Measurements from ENCODE around the gene FCHO2. TPM values are rescaled to one million over a fixed set of nuclear protein-coding genes. Genes with fewer than 3 reads are reported as not detected.

The FCHO2 gene
- total RNA-seq, 1 experiment from 2014 or later, result 25.3 TPM

DNA sequence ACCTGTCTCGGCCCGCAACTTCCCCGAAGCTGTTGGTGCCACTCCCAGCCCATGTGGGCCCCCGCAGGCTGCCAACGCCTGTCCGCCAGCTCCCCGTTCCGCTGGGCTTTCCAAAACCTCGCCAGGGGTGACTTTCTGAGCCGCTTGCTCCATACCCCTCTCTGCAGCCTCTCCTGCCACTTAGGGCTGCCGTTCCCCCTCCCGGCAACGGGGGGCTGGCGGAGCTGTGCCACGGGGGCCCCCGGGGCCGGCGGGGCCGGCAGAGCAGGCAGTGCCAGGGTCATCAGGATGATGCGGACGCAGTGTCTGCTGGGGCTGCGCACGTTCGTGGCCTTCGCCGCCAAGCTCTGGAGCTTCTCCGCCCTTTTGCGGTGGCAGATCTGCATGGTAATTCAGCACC, 40.8 kb downstream of the FCHO2 start:
- Histone ChIP-seq H3K4me3 (ENCODE audit: low read depth in 2 of 2, low read length in 2 of 2) (no peak overlapping the region), H3K27ac (ENCODE audit: low read length) (no peak overlapping the region), H3K36me3 (ENCODE audit: control insufficient read depth, insufficient read depth, low read length) (no peaks in the 10 kb centered on the region), H3K9me3 (ENCODE audit: control insufficient read depth, insufficient read depth, low read depth, low read length) (no peaks in the 10 kb centered on the region), H3K27me3 (ENCODE audit: control insufficient read depth, insufficient read depth, low read length) (no peaks in the 10 kb centered on the region), H3K4me1 (ENCODE audit: control insufficient read depth, insufficient read depth, low read length) (no peaks in the 10 kb centered on the region)
- BruUV-seq (replicated peaks), result no TSS peak
- POLR2A ChIA-PET, result interaction anchor here (0.6 kb wide), 1 partner anchor 19 kb away, joined by 10 read pairs; no protein-coding TSS in a partner anchor
- DNase-seq (ENCODE audit: low read depth, low spot score), result no peak
- in situ Hi-C loops (cut with HindIII; ENCODE audit: low pct_unique_long_range_greater_than_20kb, low sequenced_read_pairs), result no loop called here
- ATAC-seq, result no peak
- intact Hi-C loops (cut with micrococcal nuclease; ENCODE audit: unreplicated experiment), result no loop called here
- CTCF ChIA-PET, result no interaction called here
- TF ChIP-seq TCF7L2 (IDR thresholded peaks at IDR 0.05; ENCODE audit: low read depth, low read length), result no peak
- no peak for TF ChIP-seq POLR2AphosphoS5 (IDR thresholded peaks at IDR 0.05; ENCODE audit: low read depth, low read length)
- no peak for TF ChIP-seq SIN3A (IDR thresholded peaks at IDR 0.05; ENCODE audit: borderline replicate concordance, insufficient read depth, low read depth, low read length)
- TF ChIP-seq, protein P1, sequence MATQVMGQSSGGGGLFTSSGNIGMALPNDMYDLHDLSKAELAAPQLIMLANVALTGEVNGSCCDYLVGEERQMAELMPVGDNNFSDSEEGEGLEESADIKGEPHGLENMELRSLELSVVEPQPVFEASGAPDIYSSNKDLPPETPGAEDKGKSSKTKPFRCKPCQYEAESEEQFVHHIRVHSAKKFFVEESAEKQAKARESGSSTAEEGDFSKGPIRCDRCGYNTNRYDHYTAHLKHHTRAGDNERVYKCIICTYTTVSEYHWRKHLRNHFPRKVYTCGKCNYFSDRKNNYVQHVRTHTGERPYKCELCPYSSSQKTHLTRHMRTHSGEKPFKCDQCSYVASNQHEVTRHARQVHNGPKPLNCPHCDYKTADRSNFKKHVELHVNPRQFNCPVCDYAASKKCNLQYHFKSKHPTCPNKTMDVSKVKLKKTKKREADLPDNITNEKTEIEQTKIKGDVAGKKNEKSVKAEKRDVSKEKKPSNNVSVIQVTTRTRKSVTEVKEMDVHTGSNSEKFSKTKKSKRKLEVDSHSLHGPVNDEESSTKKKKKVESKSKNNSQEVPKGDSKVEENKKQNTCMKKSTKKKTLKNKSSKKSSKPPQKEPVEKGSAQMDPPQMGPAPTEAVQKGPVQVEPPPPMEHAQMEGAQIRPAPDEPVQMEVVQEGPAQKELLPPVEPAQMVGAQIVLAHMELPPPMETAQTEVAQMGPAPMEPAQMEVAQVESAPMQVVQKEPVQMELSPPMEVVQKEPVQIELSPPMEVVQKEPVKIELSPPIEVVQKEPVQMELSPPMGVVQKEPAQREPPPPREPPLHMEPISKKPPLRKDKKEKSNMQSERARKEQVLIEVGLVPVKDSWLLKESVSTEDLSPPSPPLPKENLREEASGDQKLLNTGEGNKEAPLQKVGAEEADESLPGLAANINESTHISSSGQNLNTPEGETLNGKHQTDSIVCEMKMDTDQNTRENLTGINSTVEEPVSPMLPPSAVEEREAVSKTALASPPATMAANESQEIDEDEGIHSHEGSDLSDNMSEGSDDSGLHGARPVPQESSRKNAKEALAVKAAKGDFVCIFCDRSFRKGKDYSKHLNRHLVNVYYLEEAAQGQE (IDR thresholded peaks at IDR 0.05; ENCODE audit: insufficient read depth in 1 of 2, low read depth in 2 of 2, low read length in 1 of 2), result no peak
- TF ChIP-seq, protein P2, sequence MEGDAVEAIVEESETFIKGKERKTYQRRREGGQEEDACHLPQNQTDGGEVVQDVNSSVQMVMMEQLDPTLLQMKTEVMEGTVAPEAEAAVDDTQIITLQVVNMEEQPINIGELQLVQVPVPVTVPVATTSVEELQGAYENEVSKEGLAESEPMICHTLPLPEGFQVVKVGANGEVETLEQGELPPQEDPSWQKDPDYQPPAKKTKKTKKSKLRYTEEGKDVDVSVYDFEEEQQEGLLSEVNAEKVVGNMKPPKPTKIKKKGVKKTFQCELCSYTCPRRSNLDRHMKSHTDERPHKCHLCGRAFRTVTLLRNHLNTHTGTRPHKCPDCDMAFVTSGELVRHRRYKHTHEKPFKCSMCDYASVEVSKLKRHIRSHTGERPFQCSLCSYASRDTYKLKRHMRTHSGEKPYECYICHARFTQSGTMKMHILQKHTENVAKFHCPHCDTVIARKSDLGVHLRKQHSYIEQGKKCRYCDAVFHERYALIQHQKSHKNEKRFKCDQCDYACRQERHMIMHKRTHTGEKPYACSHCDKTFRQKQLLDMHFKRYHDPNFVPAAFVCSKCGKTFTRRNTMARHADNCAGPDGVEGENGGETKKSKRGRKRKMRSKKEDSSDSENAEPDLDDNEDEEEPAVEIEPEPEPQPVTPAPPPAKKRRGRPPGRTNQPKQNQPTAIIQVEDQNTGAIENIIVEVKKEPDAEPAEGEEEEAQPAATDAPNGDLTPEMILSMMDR (IDR thresholded peaks at IDR 0.05), result no peak

DNA sequence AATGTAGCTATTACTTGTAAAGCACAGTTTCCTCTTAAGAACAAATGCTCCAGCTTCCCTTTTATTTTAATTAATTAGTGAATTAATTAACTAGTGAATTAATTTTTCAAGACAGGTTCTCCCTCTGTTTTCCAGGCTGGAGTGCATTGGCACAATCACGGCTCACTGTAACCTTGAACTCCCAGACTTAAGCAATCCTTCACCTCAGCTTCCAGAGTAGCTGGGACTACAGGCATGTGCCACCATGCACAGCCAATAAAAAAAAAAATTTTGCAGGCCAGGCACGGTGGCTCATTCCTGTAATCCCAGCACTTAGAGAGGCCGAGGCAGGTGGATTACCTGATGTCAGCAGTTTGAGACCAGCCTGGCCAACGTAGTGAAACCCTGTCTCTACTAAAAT, 44.1 kb downstream of the FCHO2 start:
- Histone ChIP-seq H3K4me3 (ENCODE audit: low read depth in 2 of 2, low read length in 2 of 2) (no peak overlapping the region), H3K4me1 (ENCODE audit: control insufficient read depth, insufficient read depth, low read length) (no peaks in the 10 kb centered on the region), H3K27ac (ENCODE audit: low read length) (no peak overlapping the region), H3K27me3 (ENCODE audit: control insufficient read depth, insufficient read depth, low read length) (no peaks in the 10 kb centered on the region), H3K36me3 (ENCODE audit: control insufficient read depth, insufficient read depth, low read length) (no peaks in the 10 kb centered on the region), H3K9me3 (ENCODE audit: control insufficient read depth, insufficient read depth, low read depth, low read length) (no peaks in the 10 kb centered on the region)
- ChIA-PET CTCF (no interaction called here), POLR2A (no interaction called here)
- in situ Hi-C loops (cut with HindIII; ENCODE audit: low pct_unique_long_range_greater_than_20kb, low sequenced_read_pairs) (no loop called here), intact Hi-C loops (cut with micrococcal nuclease; ENCODE audit: unreplicated experiment) (no loop called here)
- no TSS peak for BruUV-seq (replicated peaks)
- ATAC-seq, result no peak
- TF ChIP-seq, protein P2 (IDR thresholded peaks at IDR 0.05), result no peak
- TF ChIP-seq SIN3A (IDR thresholded peaks at IDR 0.05; ENCODE audit: borderline replicate concordance, insufficient read depth, low read depth, low read length), result no peak
- TF ChIP-seq, protein P1 (IDR thresholded peaks at IDR 0.05; ENCODE audit: insufficient read depth in 1 of 2, low read depth in 2 of 2, low read length in 1 of 2), result no peak
- TF ChIP-seq TCF7L2 (IDR thresholded peaks at IDR 0.05; ENCODE audit: low read depth, low read length), result no peak
- no peak for TF ChIP-seq POLR2AphosphoS5 (IDR thresholded peaks at IDR 0.05; ENCODE audit: low read depth, low read length)
- DNase-seq (ENCODE audit: low read depth, low spot score), result no peak

Measured in Panc1 (cell line).